ENCODE measurements around the gene OBP2A.

Gene OBP2A

DNA sequence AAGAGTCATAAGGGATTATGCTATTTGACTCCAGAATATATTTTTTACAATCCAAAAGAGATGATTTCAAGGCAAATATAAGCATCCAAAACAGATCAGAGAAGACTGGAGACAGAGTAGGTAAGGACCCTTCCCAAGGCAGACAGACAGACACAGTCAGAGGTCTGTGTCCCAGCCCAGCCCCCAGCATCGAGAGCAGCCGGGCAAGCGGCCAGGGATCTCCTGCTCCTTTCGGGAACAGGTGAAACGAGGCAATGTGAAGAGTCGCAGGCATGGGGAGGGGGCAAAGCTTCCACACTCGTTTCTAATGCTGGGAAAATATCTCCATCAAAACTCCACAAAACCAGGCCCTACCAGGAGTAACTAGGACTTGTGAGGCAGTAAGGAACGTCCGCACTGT lies 21.4 kb downstream of the OBP2A start:
- Mint-ChIP-seq H3K27me3 (peaks cover 12% of the 10 kb centered on the region), H3K4me1 (no peaks in the 10 kb centered on the region), H3K27ac (no peak overlapping the region), H3K36me3 (ENCODE audit: low read depth) (no peaks in the 10 kb centered on the region), H3K9me3 (peaks cover 7% of the 10 kb centered on the region), H3K4me3 (no peak overlapping the region)
- DNase-seq = no peak
- no peak for ATAC-seq

- Mint-ChIP-seq H3K9me3 (peaks cover 7% of the 10 kb centered on the region), H3K36me3 (ENCODE audit: low read depth) (no peaks in the 10 kb centered on the region), H3K27me3 (peaks cover 12% of the 10 kb centered on the region), H3K4me1 (no peaks in the 10 kb centered on the region), H3K27ac (no peak overlapping the region), H3K4me3 (no peak overlapping the region)
- no peak for ATAC-seq
- no peak for DNase-seq
Measured at GRCh38 chr9:135568026-135568425, 22.1 kb downstream of the OBP2A start.

GRCh38 chr9:135570456-135570855 lies 24.5 kb downstream of the OBP2A start:
- H3K9me3 Mint-ChIP-seq = peaks cover 7% of the 10 kb centered on the region
- no peak overlapping the region for H3K4me3 Mint-ChIP-seq
- H3K36me3 Mint-ChIP-seq (ENCODE audit: low read depth) = no peaks in the 10 kb centered on the region
- DNase-seq (no peak), ATAC-seq (no peak)
- peaks cover 8% of the 10 kb centered on the region for H3K27me3 Mint-ChIP-seq
- H3K27ac Mint-ChIP-seq = no peak overlapping the region
- no peaks in the 10 kb centered on the region for H3K4me1 Mint-ChIP-seq

GRCh38 chr9:135572233-135572632 lies 26.3 kb downstream of the OBP2A start:
- Mint-ChIP-seq H3K9me3 (peaks cover 7% of the 10 kb centered on the region), H3K4me1 (no peaks in the 10 kb centered on the region), H3K4me3 (no peak overlapping the region), H3K27me3 (peaks cover 2% of the 10 kb centered on the region), H3K27ac (no peak overlapping the region), H3K36me3 (ENCODE audit: low read depth) (no peaks in the 10 kb centered on the region)
- DNase-seq = no peak
- no peak for ATAC-seq

- Mint-ChIP-seq H3K27me3 (peaks cover 2% of the 10 kb centered on the region), H3K4me1 (no peaks in the 10 kb centered on the region), H3K9me3 (peaks cover 7% of the 10 kb centered on the region), H3K36me3 (ENCODE audit: low read depth) (no peaks in the 10 kb centered on the region), H3K27ac (no peak overlapping the region), H3K4me3 (no peak overlapping the region)
- no peak for DNase-seq
- no peak for ATAC-seq
Measured at GRCh38 chr9:135573124-135573523, 27.2 kb downstream of the OBP2A start.

DNA sequence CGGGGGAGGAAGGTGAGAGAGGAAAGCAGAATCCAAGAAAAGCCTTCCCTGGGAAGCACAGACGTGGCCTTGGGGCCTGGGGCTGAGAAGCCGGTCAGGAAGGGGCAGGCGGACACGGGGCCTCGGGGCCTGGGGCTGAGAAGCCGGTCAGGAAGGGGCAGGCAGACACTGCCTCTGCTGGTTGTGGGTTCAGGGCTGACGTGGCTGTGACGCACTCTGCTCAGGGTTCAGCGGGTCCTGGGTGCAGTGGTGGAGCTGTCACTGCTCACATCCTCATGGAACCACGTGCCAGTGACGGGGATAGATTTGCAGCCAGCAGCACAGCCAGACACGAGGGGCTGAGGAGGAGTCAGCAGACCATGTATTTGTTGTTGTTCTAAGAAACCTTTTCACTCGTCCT lies 28.4 kb downstream of the OBP2A start:
- Mint-ChIP-seq H3K4me3 (no peak overlapping the region), H3K9me3 (peaks cover 3% of the 10 kb centered on the region), H3K36me3 (ENCODE audit: low read depth) (no peaks in the 10 kb centered on the region), H3K27ac (no peak overlapping the region), H3K4me1 (no peaks in the 10 kb centered on the region), H3K27me3 (peaks cover 2% of the 10 kb centered on the region)
- ATAC-seq (no peak), DNase-seq (no peak)

DNA sequence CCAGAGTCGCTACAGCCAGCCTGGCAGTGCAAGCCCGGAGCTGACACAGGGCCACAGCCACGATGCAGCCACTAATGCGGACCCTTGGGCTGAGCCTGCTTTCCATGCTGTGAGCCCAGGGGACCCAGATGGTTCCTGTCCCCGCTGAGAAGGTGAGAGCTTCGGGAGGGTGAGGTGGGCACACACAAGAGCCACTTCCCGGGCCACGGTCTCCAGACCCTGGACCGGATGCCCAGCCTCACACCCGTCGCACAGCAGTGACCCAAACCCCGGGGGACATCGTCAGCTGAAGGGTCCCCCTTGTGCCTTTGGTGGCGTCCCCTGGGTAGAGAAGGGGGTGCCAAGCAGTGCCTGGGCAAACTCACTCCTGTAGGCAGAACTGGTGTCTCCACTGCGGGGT lies 29.0 kb downstream of the OBP2A start:
- no peak for ATAC-seq
- Mint-ChIP-seq H3K36me3 (ENCODE audit: low read depth) (no peaks in the 10 kb centered on the region), H3K4me1 (no peaks in the 10 kb centered on the region), H3K9me3 (no peaks in the 10 kb centered on the region), H3K27me3 (peaks cover 2% of the 10 kb centered on the region), H3K27ac (no peak overlapping the region), H3K4me3 (no peak overlapping the region)
- no peak for DNase-seq

GRCh38 chr9:135575995-135576631 lies 30.2 kb downstream of the OBP2A start:
- ATAC-seq (no peak), DNase-seq (no peak)
- H3K36me3 Mint-ChIP-seq (ENCODE audit: low read depth) = no peaks in the 10 kb centered on the region
- H3K27ac Mint-ChIP-seq = no peak overlapping the region
- no peaks in the 10 kb centered on the region for H3K4me1 Mint-ChIP-seq
- H3K4me3 Mint-ChIP-seq = no peak overlapping the region
- H3K27me3 Mint-ChIP-seq = no peaks in the 10 kb centered on the region
- no peaks in the 10 kb centered on the region for H3K9me3 Mint-ChIP-seq

- Mint-ChIP-seq H3K9me3 (no peaks in the 10 kb centered on the region), H3K4me3 (no peak overlapping the region), H3K36me3 (ENCODE audit: low read depth) (no peaks in the 10 kb centered on the region), H3K4me1 (no peaks in the 10 kb centered on the region), H3K27me3 (no peaks in the 10 kb centered on the region), H3K27ac (no peak overlapping the region)
- ATAC-seq (no peak), DNase-seq (no peak)
Measured at GRCh38 chr9:135577256-135577655, 31.3 kb downstream of the OBP2A start.

- DNase-seq (no peak), ATAC-seq (no peak)
- Mint-ChIP-seq H3K4me1 (no peaks in the 10 kb centered on the region), H3K27me3 (peaks cover 3% of the 10 kb centered on the region), H3K4me3 (no peak overlapping the region), H3K27ac (no peak overlapping the region), H3K36me3 (ENCODE audit: low read depth) (no peaks in the 10 kb centered on the region), H3K9me3 (no peaks in the 10 kb centered on the region)
Measured at GRCh38 chr9:135579356-135579755, 33.4 kb downstream of the OBP2A start.

DNA sequence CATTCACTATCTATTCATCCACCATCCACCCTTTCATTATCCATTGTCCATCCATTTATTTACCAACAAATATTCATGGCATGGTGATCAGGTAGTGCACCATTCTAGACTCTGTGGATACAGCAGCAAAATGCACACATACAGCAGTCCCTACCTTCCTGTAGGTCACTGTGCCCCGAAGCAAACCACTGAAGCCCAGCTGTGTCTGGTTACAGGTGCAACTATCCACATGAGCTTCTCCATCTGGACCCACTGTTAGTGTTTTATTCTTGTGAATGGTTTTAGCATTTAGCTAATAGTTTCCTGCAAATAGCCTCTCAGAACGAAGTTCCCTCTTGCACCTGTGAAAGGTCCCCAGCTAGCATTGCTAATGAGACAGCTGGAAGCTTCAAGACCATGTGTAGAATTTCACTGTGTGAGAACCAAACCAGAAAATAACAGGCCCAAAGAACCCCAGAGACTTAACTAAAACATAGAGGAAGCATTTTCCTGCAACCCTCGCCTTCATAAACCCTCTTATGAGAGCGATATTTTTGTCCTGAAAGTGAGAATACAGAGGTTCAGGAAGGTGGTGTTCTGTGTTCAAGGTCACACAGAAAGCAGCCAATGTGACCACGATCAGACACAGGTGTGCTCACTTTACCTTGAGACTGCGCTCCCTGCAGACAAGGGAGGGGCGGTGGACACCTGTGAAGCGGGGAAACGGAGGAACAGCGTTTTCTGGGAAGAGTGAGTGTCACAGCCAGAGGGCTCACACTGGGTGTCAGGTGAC lies 34.1 kb downstream of the OBP2A start:
- Mint-ChIP-seq H3K27ac (no peak overlapping the region), H3K36me3 (ENCODE audit: low read depth) (no peaks in the 10 kb centered on the region), H3K9me3 (no peaks in the 10 kb centered on the region), H3K27me3 (peaks cover 3% of the 10 kb centered on the region), H3K4me3 (no peak overlapping the region), H3K4me1 (no peaks in the 10 kb centered on the region)
- DNase-seq = no peak
- ATAC-seq = no peak

DNA sequence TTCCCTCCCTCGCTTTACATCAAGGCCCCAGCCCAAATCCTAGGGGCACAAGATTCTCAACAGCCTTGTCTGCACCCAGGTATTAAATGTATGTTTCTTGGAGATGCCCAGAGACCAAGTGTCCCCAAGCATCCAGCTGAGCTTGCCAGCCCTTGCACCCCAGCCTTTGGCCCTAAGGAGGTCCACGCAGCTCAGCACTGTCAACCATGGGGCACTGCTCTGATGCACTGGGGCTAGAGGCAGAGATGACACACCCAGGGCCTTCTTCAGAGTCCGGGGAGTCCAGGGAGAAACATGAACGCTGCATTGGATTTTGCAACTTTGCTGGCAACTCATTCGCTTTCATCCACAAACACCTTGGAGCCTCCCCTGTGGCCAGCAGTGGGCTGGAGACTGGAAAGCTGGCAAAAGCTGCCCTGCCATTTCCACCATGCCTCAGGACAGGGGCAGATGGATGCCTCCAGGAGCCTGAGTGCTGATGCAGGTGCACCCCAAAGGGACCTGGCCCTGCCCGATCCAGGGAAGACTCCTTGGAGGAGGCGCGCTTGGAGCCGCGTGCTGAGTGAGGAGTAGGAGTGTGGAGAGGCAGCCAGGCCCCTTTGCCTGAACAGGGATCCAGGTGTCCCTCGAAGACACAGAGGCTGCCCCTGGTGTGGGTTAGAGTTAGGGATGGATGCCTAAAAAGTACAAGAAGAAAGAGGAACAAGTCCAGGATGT lies 34.9 kb downstream of the OBP2A start:
- Mint-ChIP-seq H3K4me1 (no peaks in the 10 kb centered on the region), H3K27me3 (peaks cover 3% of the 10 kb centered on the region), H3K27ac (no peak overlapping the region), H3K9me3 (no peaks in the 10 kb centered on the region), H3K4me3 (no peak overlapping the region), H3K36me3 (ENCODE audit: low read depth) (no peaks in the 10 kb centered on the region)
- DNase-seq (no peak), ATAC-seq (no peak)

GRCh38 chr9:135581636-135582426 lies 35.9 kb downstream of the OBP2A start:
- H3K9me3 Mint-ChIP-seq = no peaks in the 10 kb centered on the region
- no peak for DNase-seq
- H3K4me3 Mint-ChIP-seq = no peak overlapping the region
- H3K27ac Mint-ChIP-seq = no peak overlapping the region
- H3K36me3 Mint-ChIP-seq (ENCODE audit: low read depth) = no peaks in the 10 kb centered on the region
- ATAC-seq = no peak
- H3K4me1 Mint-ChIP-seq = no peaks in the 10 kb centered on the region
- peaks cover 3% of the 10 kb centered on the region for H3K27me3 Mint-ChIP-seq

- ATAC-seq = no peak
- Mint-ChIP-seq H3K4me3 (no peak overlapping the region), H3K27ac (no peak overlapping the region), H3K36me3 (ENCODE audit: low read depth) (no peaks in the 10 kb centered on the region), H3K4me1 (no peaks in the 10 kb centered on the region), H3K27me3 (peaks cover 3% of the 10 kb centered on the region), H3K9me3 (no peaks in the 10 kb centered on the region)
- DNase-seq = no peak
Measured at GRCh38 chr9:135582541-135582940, 36.6 kb downstream of the OBP2A start.

All from activated naive CD8-positive, alpha-beta T cell treated with anti-CD3 and anti-CD28 coated beads, Interleukin-2, amount 50 U/mL, for 24 hours (primary cell).